Renal cortex interstitium (tissue), 15 donors: ENCODE data around the gene ACP7. TPM values are rescaled to one million over a fixed set of nuclear protein-coding genes. Genes with fewer than 3 reads are reported as not detected.
"Not testable (repeated sequence)": the region's sequence is repeated elsewhere in the genome, so short reads cannot be mapped to it uniquely, and the experiment has no call there.

Experiments
- DNase-seq, 11 donors: peaks; one replicate each; pipeline ENCODE4 v3.0.0-alpha.2; 2013; ENCODE audit warnings: low read depth in 9 of 11, low spot score in 4 of 11; ENCODE audit errors: extremely low read depth in 1 of 11
- long read RNA-seq, 16 experiments: transcript quantifications; one replicate each; lab custom pipeline, GENCODE V29; 2026
- polyA plus RNA-seq, 3 donors: library from polyadenylated mRNA; unstranded; fragments of 120-200 nt; gene quantifications; one replicate each; pipeline ENCODE4 v1.2.1, GENCODE V29; 2013; ENCODE audit not compliant: insufficient read length in 3 of 3

ACP7 gene
- polyA plus RNA-seq: under 1 TPM; 0.20 to 0.72 (median 0.38) TPM
- long read RNA-seq, donor 1: 0 reads
- long read RNA-seq, donor 2: 0 reads
- long read RNA-seq, donor 3: 0 reads
- long read RNA-seq, donor 4: 0 reads
- long read RNA-seq, donor 5: 0 reads
- long read RNA-seq, donor 6: 0 reads
- long read RNA-seq, donor 7: 0 reads
- long read RNA-seq, donor 8: 0 reads
- long read RNA-seq, donor 9: 0 reads
- long read RNA-seq, donor 10: 0 reads
- long read RNA-seq, donor 11: 0 reads
- long read RNA-seq, donor 12: 0 reads
- long read RNA-seq, donor 13: 0 reads
- long read RNA-seq, donor 14: 0 reads
- long read RNA-seq, donor 15: 0 reads
- long read RNA-seq, donor 16: 0 reads

DNA sequence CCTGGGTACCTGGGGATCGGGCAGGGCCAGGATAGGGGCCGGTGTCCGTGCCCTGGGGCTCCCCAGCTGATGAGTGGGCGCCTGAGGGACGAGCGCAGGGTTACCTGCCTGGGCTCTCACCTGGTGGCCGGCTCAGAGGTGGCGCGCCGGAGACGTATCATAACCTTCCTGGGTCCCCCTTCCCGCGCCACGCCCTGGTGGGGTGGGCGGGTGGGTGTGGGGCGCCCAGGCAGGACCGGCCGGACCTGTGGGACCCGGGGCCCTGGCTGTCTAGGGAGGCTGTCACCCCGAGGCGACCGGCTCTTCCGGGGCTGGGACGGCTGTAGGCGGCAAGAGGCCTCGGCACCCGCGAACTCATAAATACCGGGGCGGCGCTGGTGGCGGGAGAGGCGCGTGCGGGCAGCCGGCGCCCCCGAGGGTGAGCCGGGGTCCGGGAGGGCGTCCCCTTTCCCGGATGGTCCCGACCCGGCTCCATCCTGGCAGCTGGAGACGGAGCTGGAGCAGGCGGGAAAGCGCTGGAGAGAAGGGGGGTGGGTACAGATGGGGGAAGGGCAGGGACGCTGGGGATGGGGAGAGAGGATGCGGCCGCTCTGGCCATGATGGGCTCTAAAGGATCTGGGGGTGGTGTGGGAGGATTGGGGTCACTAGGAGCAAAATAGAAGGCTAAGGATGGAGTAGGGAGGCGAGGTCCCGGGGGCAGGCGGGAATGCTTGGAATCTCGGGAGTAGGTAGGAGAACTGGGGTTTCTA is at the start of gene ACP7:
ACP7 (plus strand) TSS at position 386 of the 749 bp plus-strand sequence. CDS start 902 bp downstream, outside the sequence.
- DNase-seq: no peak

DNA sequence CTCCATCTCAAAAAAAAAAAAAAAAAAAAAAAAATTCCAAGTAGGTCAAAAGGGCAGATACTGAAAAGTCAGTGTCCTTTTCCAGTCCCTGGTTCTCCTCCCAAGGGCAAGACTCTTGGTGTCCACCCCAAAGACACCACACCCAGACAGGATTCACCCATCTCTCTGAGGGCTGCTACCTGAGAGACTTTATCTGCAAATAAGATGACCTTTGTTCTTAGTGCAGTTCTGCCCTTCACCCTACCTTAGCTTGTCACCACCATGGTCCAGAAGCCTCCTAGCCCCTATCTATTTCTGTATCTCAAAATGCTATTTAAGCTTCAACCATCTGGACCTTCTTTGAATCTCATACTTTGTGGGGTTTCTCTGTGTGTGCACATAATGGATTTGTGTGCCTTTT is 47.6 kb upstream of the ACP7 start:
- DNase-seq: no peak

- DNase-seq: no peak
Observed at GRCh38 chr19:39037194-39037593, 47.0 kb upstream of the ACP7 start.

GRCh38 chr19:39038098-39038497 is 46.1 kb upstream of the ACP7 start:
- peak in 4 of 11 donors; percentile 40 to 75 (median 62) for DNase-seq

DNA sequence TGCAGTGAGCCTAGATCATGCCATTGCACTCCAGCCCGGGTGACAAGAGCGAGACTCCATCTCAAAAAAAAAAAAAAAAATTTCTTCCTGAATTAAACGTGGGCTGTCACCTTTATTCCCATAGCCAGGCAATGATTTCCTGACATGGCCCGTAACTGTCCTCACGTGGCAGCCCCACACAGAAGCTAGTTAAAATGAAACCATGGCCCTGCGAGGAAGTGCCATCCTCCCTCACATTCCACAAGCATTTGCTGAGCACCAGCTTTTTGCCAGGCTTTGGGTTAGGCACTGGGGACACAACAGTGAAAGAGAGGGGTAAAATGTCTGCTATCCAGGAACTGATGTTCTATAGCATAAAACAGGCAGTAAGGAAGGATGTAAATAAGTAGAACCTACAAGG is 38.7 kb upstream of the ACP7 start:
- peak in 1 of 11 donors; percentile 20 for DNase-seq

GRCh38 chr19:39046037-39046821 is 37.9 kb upstream of the ACP7 start:
- DNase-seq: no peak

DNA sequence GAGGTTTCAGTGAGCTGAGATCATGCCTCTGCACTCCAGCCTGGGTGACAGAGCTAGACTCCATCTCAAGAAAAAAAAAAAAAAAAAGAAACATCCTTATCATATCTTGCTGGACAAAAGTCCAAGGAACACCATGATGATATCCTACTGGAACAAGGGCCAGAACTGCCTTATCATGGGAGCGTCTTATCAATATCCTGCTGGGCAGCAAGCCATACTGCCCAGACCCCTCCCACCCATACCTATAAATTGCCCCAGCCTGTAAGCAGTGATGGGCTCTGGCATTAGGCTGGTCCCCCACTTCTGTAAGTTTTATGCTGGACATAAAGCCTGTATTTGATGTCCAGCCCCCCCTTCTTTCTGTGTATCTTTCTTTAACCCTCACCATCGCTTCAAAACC is 37.1 kb upstream of the ACP7 start:
- no peak for DNase-seq

DNA sequence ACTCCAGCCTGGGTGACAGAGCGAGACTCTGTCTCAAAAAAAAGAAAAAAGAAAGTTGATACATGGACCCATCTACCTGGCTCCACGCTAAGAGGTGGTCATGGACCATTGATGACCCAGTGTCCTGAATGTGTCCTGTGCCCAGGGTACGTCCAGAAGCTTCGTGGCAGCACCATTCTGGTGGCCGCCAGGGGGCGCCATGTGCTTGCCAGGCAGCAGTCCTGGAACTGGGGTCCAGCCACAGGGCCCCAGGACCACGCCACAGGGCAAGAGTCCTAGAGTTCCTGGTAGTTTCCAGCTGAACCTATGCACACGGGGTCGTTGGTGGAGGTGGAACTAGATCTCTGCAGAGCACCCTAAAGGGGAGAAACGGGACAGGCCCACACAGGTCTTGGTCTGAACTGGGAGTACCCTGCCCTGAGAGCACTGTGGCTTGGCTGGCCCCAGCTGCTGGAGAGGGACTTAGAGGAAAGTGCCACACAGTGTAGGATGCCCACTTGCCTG is 31.9 kb upstream of the ACP7 start:
- no peak for DNase-seq

- DNase-seq: no peak
Observed at GRCh38 chr19:39052846-39053245, 31.3 kb upstream of the ACP7 start.

DNA sequence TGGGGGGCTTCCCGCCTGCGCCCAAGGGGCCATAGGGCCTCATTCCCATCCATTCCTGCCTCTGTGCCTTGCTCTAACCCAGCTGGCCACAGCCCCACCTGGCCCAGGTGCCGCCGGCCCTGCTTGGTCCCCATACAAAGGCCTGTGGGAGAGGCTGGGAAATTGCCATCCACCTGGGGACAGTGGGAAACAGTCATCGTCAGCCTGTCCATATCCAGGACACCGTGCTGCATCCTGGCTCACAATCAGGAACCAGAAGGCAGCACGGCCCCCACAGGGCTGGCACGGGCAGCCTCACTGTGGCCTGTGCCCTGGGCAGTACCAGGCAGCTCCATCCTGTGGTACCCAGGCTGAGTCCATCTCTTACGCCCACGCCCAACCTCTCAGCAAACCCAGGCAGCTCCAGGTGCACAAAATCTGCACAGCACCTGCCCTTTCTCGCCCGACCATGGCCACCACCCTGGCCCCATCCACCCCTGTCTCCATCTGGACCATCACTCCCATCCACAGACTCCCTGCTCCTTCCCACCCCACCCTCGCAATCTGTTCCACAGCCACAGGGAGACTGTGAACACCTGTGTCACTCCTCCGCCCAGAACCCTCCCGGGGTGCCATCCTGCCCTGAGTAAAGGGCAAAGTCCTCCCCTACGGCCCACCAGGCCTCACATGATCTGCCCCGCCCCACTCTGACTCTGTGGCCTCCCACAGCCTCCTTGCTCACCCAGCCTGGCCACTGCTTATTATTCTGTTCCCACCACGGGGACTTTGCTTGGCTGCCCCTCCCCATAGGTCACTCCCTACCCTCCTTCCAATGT is 30.7 kb upstream of the ACP7 start:
- DNase-seq: no peak

DNA sequence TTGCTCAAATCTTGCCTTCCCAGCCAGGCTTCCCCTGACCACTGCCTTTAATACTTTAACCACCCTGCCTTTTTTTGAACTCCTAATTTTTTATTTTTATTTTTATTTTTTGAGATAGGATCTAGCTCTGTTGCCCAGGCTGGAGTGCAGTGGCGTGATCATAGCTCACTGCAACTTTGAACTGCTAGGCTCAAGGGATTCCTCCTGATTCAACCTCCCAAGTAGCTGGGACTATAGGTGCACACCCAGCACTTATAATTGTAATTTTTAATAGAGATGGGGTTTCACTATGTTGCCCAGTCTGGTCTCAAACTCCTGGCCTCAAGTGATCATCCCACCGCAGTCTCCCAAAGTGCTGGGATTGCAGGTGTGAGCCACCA is 30.1 kb upstream of the ACP7 start:
- DNase-seq: no peak

- DNase-seq: no peak
Observed at GRCh38 chr19:39057615-39058014, 26.6 kb upstream of the ACP7 start.

DNA sequence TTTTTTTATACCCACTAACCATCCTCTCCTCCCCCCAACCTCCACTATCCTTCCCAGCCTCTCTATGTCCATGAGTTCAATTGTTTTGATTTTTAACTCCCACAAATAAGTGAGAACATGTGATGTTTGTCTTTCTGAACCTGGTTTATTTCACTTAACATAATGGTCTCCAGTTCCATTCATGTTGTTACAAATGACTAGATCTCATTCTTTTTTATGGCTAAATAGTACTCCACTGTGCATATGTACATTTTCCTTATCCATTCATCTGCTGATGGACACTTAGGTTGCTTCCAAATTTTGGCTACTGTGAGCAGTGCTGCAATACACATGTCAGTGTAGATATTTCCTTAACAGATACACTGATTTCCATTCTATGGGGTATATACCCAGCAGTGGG is 24.9 kb upstream of the ACP7 start:
- DNase-seq: no peak

DNA sequence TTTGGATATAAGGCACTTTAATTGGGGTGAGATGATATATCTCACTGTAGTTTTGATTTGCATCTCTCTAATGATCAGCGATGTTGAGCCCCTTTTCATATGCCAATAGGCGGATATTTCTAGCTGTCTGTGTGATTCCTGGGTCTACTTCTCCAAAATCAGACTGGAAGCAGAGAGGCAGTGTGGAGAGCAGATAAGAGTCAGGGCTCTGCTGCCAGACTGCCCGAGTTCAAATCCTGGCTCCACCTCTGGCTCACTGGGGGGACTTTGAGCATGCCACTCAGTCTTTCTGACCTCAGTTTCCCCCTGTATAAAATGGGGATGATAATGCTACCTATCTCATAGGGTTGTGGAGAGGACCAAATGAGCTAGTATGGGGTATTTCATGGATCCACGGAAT is 24.0 kb upstream of the ACP7 start:
- no peak for DNase-seq

GRCh38 chr19:39064405-39064804 is 19.8 kb upstream of the ACP7 start:
- DNase-seq: no peak

DNA sequence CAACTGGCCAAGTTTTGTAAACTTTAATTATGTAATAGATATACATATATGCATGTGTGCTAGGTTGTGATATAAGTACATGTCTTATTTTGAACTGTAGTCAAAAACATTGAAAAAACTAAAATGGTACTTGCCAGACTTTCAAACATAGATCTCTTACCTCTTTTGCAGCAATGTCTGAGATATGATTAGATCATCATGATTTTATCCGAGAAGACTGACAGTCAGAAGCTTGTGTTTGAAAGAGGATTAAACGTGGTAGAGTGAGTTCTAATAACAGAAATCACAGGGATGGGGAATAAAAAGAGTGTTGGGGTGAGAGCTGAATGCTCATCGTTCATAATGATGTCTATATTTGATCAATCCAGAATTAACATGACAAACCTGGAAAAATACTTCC is 18.2 kb upstream of the ACP7 start:
- DNase-seq: no peak

- DNase-seq: no peak
Observed at GRCh38 chr19:39067104-39067503, 17.1 kb upstream of the ACP7 start.

GRCh38 chr19:39068259-39068658 is 15.9 kb upstream of the ACP7 start:
- not testable (repeated sequence) for DNase-seq

GRCh38 chr19:39070888-39071287 is 13.3 kb upstream of the ACP7 start:
- DNase-seq: no peak
